Kidney (tissue), 14 donors: ENCODE measurements around the gene CAMSAP2. TPM values are rescaled to one million over a fixed set of nuclear protein-coding genes. Genes with fewer than 3 reads are reported as not detected.

Source experiments
- DNase-seq, 5 donors: peaks; one replicate each; pipeline ENCODE4 v3.0.0-alpha.2; 2013 to 2020
- FAIRE-seq: peaks from 2 replicates; lab custom pipeline; 2012; peaks lifted over from hg19 to GRCh38; lab: Jason Lieb, UNC
- H3K27ac ChIP-seq, 2 donors: one replicate each; pipeline ENCODE4 v1.7.0; 2013; ENCODE audit warnings: low read depth in 2 of 2, low read length in 2 of 2, inconsistent platforms in 1 of 2
- H3K27me3 ChIP-seq: one replicate; pipeline ENCODE4 v1.7.1; 2013; ENCODE audit warnings: low read length, inconsistent platforms; ENCODE audit not compliant: control insufficient read depth, insufficient read depth
- H3K36me3 ChIP-seq, 3 donors: one replicate each; pipeline versions ENCODE4 v1.7.0 to v1.7.1; 2013; ENCODE audit warnings: low read length in 3 of 3, control low read depth in 1 of 3, inconsistent platforms in 1 of 3; ENCODE audit not compliant: insufficient read depth in 3 of 3, control insufficient read depth in 2 of 3
- H3K4me1 ChIP-seq, 3 donors: one replicate each; pipeline versions ENCODE4 v1.7.0 to v1.7.1; 2013; ENCODE audit warnings: low read length in 3 of 3, inconsistent platforms in 1 of 3, low read depth in 1 of 3; ENCODE audit not compliant: control insufficient read depth in 2 of 3, insufficient read depth in 2 of 3
- H3K4me3 ChIP-seq, 3 donors: one replicate each; pipeline versions ENCODE4 v1.7.0 to v1.8.1; 2013; ENCODE audit warnings: low read length in 3 of 3, control low read depth in 1 of 3, inconsistent platforms in 1 of 3
- H3K9ac ChIP-seq, 3 donors: one replicate each; pipeline versions ENCODE4 v1.7.0 to v1.7.1; 2013; ENCODE audit warnings: low read length in 3 of 3, control low read depth in 1 of 3, inconsistent platforms in 1 of 3
- H3K9me3 ChIP-seq, 3 donors: one replicate each; pipeline versions ENCODE4 v1.7.0 to v1.7.1; 2013; ENCODE audit warnings: low read length in 3 of 3, control low read depth in 1 of 3, inconsistent platforms in 1 of 3; ENCODE audit not compliant: control insufficient read depth in 2 of 3, insufficient read depth in 1 of 3
- CTCF ChIP-seq: IDR thresholded peaks from 3 replicates; pipeline ENCODE4 v1.5.1; 2012; ENCODE audit warnings: mild to moderate bottlenecking, moderate library complexity, borderline replicate concordance; ENCODE audit not compliant: insufficient read depth; ENCODE audit errors: extremely low read depth
- intact Hi-C: fragments of 100-400 bp; cut with DNase I; formaldehyde crosslinking; loops from one replicate; pipeline ENCODE4 v1.11.1; 2022
- polyA plus RNA-seq: library from polyadenylated mRNA; stranded (reverse); fragments of 350-450 nt; fragmentation: Illumina TruSeq; extraction: RNeasy Lipid Tissue Mini Kit (QIAGEN cat#74804); gene quantifications from one replicate; pipeline ENCODE4 v1.2.3, GENCODE V29; 2014; ENCODE audit warnings: low read depth, low replicate concordance; ENCODE audit not compliant: insufficient read depth
- total RNA-seq: library from RNA; stranded (reverse); fragmentation: NEBNext Ultra II Directional; extraction: Animal tissue kit (Norgen Biotek cat#: 25700); gene quantifications from one replicate; pipeline ENCODE4 v1.2.1, GENCODE V29; 2021
- donor health status: control.
- donor health status: control.
- donor health status: control.
- donor health status: control.
- donor health status: control.
- donor health status: DM: yes; HTN: yes; CAD: no.
- donor health status: Normal renal cell carcinoma (clear cell type).

CAMSAP2 gene
- total and polyA plus RNA-seq, 2 donors from 2014 or later = 7.5 to 30.3 TPM

- FAIRE-seq (peak; percentile 52), DNase-seq (peak; percentile 78 to 92 (median 87))
- Histone ChIP-seq H3K4me1 (peaks cover 0 to 2% (median 0%) of the 10 kb centered on the region in 3 donors), H3K36me3 (no peaks in the 10 kb centered on the region), H3K27me3 (no peaks in the 10 kb centered on the region), H3K27ac (no peak overlapping the region), H3K9ac (no peak overlapping the region), H3K4me3 (no peak overlapping the region), H3K9me3 (no peaks in the 10 kb centered on the region)
- TF ChIP-seq CTCF = peak; percentile 97
- intact Hi-C loops = loop anchor here (10.0 kb wide), 1 partner anchor 178 kb away; the partner anchor contains the start of gene KIF14
These were observed 64.3 kb downstream of the CAMSAP2 start for GRCh38 chr1:200802865-200803512.

- intact Hi-C loops = loop anchor here (10.0 kb wide), 1 partner anchor 181 kb away; the partner anchor contains the start of gene KIF14
- Histone ChIP-seq H3K27ac (no peak overlapping the region), H3K9ac (no peak overlapping the region), H3K4me3 (no peak overlapping the region), H3K9me3 (no peaks in the 10 kb centered on the region), H3K36me3 (peaks cover 2 to 8% (median 4%) of the 10 kb centered on the region in 3 donors), H3K27me3 (no peaks in the 10 kb centered on the region), H3K4me1 (peaks cover 0 to 2% (median 0%) of the 10 kb centered on the region in 3 donors)
- DNase-seq (no peak), FAIRE-seq (no peak)
- no peak for TF ChIP-seq CTCF
These were observed 67.0 kb downstream of the CAMSAP2 start for GRCh38 chr1:200805719-200806118.

GRCh38 chr1:200808846-200809245 is 70.2 kb downstream of the CAMSAP2 start:
- Histone ChIP-seq H3K4me1 (no peaks in the 10 kb centered on the region), H3K36me3 (peaks cover 2 to 8% (median 4%) of the 10 kb centered on the region in 3 donors), H3K9me3 (no peaks in the 10 kb centered on the region), H3K4me3 (no peak overlapping the region), H3K27me3 (no peaks in the 10 kb centered on the region), H3K27ac (no peak overlapping the region), H3K9ac (no peak overlapping the region)
- DNase-seq (no peak), FAIRE-seq (no peak)
- TF ChIP-seq CTCF = no peak
- intact Hi-C loops = loop anchor here (10.0 kb wide), 1 partner anchor 184 kb away; the partner anchor contains the start of gene KIF14
